DMS114 treated with DMSO at 0.1 percent for 48 hours (cell line): ENCODE measurements around the gene FBL.

Experiments used
- DNase-seq: peaks from one replicate; lab custom pipeline; 2025; ENCODE audit not compliant: unreplicated experiment; lab: John Stamatoyannopoulos, UW

The FBL gene

DNA sequence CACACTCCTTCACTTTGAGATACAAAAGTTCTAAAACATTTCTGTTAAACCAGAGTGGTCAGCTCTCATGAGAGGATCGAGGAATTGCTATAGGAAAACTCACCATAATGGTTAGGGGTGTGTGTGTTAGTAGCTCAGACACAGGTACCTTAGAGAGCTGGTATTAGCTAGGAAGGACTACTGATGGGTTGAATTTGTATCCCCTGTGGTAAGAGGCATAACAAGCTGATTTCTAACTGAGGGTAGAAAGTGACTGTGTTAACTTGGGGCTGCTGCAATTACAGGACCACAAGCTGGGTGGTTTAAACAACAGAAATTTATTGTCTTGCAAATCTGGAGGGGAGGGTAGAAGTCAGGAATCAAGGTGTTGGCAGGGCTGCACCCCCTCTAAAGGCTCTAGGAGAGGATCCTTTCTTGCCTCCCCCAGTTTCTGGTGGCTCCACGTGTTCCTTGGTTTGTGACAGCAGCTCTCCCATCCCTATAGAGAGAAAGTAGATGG, 50.1 kb downstream of the FBL start:
- DNase-seq: no peak

DNA sequence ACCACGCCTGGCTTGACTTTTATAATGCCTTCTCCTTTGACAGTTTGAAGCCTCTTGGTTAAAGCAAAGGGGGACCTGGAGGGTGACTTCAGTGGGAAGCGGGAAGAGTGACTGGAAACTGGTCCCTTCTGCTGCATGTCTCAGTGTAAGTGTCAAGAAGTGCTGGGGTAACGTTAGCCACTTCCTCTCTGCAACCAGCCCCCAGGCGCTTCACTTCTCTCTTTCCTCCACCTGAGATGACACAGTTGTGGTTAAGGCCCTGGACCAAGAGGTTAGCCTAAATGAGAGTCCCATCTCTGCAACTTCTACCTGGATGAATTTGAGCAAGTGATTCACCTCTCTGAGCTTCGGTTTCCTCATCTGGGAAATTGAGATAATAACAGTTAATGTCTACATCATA, 51.2 kb downstream of the FBL start:
- no peak for DNase-seq

DNA sequence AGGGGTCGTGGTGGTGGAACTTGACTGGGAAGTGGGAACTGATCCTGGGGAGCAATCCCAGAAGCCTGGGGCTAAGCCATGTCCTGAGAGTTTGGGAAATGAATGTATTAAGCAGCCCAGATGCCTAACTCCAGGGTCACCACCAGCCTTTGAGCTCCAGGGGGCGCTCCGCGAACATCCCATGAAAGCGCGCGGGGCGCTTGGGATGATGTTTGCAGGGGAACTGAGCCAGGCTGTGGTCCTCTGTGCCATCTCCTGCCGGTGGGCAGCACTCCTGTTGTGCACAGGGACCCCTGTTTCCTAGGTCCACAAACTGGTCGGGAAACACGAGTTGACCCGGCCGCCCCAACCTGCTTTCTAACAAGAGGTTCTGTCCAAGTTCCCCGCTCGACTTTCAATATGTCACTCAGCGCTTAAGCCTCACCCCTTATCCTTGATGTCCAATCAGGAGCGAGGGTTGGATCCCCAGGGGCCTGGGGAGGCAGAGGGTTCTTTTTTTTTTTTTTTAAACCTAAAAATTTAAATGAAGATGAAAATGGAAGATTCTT, 53.1 kb downstream of the FBL start:
- DNase-seq: peak; percentile 47

DNA sequence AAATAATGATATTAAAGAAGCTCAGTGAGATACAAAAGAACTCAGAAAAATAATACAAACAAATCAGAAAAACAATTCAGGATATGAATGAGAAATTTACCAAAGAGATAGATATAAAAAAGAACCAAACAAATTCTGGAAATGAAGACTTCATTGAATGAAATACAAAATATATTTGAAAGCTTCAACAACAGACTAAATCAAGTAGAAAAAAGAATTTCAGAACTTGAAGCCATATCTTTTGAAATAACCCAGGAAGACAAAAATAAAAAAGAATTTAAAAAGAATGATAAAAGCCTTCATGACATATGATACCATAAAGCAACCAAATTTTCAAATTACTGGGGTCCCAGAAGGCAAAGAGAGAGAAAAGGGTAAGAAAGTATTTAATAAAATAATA, 57.9 kb downstream of the FBL start:
- no peak for DNase-seq
